Gastrocnemius medialis (tissue), 4 donors: ENCODE results near the gene GLCCI1. TPM values are rescaled to one million over a fixed set of nuclear protein-coding genes. Genes with fewer than 3 reads are reported as not detected.

Experiments
- ATAC-seq, 2 donors: fragments of 150-250 bp; one replicate each; pipeline ENCODE4 v1.9.1; 2016
- DNase-seq, 2 donors: peaks; one replicate each; pipeline ENCODE4 v3.0.0-alpha.2; 2019
- H3K27ac ChIP-seq, 4 donors: fragments of 200-600 bp; sonication (generic); 1 replicate in 1 of 4; 2 replicates in 3 of 4; pipeline ENCODE4 v1.5.1; 2016 to 2018; ENCODE audit warnings: mild to moderate bottlenecking in 2 of 4, moderate library complexity in 1 of 4
- H3K27me3 ChIP-seq, 3 donors: fragments of 200-600 bp; sonication (generic) in 2 of 3; 1 replicate in 1 of 3; 2 replicates in 2 of 3; pipeline versions ENCODE4 v1.5.1 to v1.6.0; 2016 to 2019; ENCODE audit warnings: mild to moderate bottlenecking in 1 of 3, moderate library complexity in 1 of 3
- H3K36me3 ChIP-seq, 2 donors: fragments of 200-600 bp; sonication (generic) in 1 of 2; one replicate each; pipeline ENCODE4 v1.5.1; 2017 to 2018
- H3K4me1 ChIP-seq, 2 donors: fragments of 200-600 bp; sonication (generic) in 1 of 2; one replicate each; pipeline ENCODE4 v1.5.1; 2016 to 2017; ENCODE audit warnings: mild to moderate bottlenecking in 2 of 2
- H3K4me3 ChIP-seq, 4 donors: fragments of 200-600 bp; sonication (generic) in 3 of 4; 1 replicate in 1 of 4; 2 replicates in 3 of 4; pipeline ENCODE4 v1.5.1; 2016 to 2019; ENCODE audit warnings: mild to moderate bottlenecking in 2 of 4
- H3K9me3 ChIP-seq, 3 donors: fragments of 200-600 bp; sonication (generic) in 2 of 3; 1 replicate in 1 of 3; 2 replicates in 2 of 3; pipeline ENCODE4 v1.5.1; 2016 to 2019
- POLR2A ChIP-seq, 2 donors: fragments of 450-650 bp; IDR thresholded peaks; one replicate each; pipeline ENCODE4 v1.6.1; 2017; ENCODE audit warnings: antibody characterized with exemption in 2 of 2, mild to moderate bottlenecking in 2 of 2, moderate library complexity in 2 of 2
- in situ Hi-C, 4 donors: fragments of 200-750 bp; cut with MboI; loops; one replicate each; pipeline versions ENCODE4 v1.15.0 to v1.8.0; 2017; ENCODE audit warnings: low sequenced_read_pairs in 4 of 4
- intact Hi-C: fragments of 100-400 bp; cut with DNase I; formaldehyde crosslinking; loops from one replicate; pipeline ENCODE4 v1.15.1; 2023; ENCODE audit warnings: low total_unique reads
- total RNA-seq, 4 donors: library from RNA; depleted of rRNA; stranded (reverse); fragments of >200 nt; gene quantifications; one replicate each; pipeline versions ENCODE4 v1.1.0 to v1.2.3, GENCODE V29; 2016
- TF ChIP-seq, protein P1 (sequence below), 5 experiments: fragments of 450-650 bp in 3 of 5; fragments of 200-600 bp in 2 of 5; sonication (generic) in 2 of 5; IDR thresholded peaks in 4 of 5; conservative IDR thresholded peaks in 1 of 5; 1 replicate in 4 of 5; 2 replicates in 1 of 5; pipeline ENCODE4 v1.5.1; 2016 to 2019; ENCODE audit warnings: antibody characterized with exemption in 5 of 5, mild to moderate bottlenecking in 3 of 5, moderate library complexity in 3 of 5

Gene GLCCI1
- total RNA-seq, 4 donors from 2014 or later, result 1.2 to 6.1 (median 2.6) TPM

DNA sequence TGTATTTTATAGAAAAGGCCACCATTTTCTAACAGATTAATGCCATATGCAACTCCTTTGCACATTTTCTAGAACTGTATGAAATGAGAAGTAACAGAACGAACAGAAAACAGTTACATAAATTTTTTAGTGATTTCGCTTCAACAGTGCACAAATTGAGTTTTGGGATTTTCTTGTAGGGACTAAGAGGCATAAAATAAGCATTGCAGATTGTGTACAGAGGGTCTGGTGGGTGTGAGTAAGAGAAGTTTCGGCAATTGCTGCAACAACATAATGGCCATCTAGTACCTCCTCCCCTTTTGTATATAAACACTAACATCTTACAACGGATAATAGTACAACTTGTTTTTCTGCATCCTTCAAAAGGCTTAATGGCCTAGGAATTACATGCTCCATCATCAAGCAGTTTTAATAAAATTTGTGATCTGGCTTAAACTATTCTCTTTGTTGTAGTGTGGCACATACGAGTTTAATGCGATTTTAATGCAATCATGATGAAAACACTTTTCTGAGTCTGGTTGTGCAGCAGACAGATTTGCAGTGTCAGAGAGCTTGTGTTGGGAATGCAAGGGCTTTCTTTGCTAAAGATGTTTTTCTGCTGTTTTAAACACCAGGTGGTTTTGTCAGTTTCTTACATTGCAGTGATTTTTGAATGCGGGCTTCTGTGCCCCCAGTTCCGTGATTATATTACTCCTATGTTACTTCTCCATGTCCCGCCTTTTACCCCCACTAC, 2.9 kb downstream of the GLCCI1 start:
- in situ Hi-C loops (loop anchor here in 2 of 4 donors (25.0 kb wide), 2 partner anchors 284 to 334 kb away; partner anchors contain the start of gene UMAD1 (in 1 of the 2)), intact Hi-C loops (no loop called here)
- Histone ChIP-seq H3K27ac (no peak overlapping the region), H3K4me1 (peaks cover 13 to 22% of the 10 kb centered on the region in 2 donors), H3K9me3 (no peaks in the 10 kb centered on the region), H3K36me3 (no peaks in the 10 kb centered on the region), H3K27me3 (no peaks in the 10 kb centered on the region), H3K4me3 (no peak overlapping the region)
- ATAC-seq (no peak), DNase-seq (no peak)
- TF ChIP-seq POLR2A (IDR thresholded peaks at IDR 0.05), result no peak

DNA sequence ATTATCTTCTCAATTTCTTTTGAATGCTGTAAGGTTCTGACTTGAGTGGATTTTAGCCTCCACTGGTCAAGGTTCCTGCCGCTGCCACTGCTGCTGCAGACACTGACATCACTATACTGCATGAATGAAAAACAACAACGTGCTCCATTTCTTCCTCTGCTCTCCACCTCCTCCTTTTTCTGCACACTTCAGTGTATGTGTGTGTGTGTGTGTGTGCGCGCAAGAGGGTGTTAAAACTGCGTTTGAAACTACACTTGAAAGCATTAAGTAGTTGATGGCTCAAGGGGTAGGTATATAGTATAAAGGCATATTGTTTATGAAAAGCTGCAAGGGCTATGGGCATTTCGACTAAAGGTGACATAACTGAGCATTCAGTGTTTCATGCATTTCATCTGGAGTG, 3.5 kb downstream of the GLCCI1 start:
- H3K27ac ChIP-seq, result no peak overlapping the region
- ATAC-seq (no peak), DNase-seq (no peak)
- in situ Hi-C loops, result loop anchor here in 2 of 4 donors (25.0 kb wide), 2 partner anchors 285 to 335 kb away; partner anchors contain the start of gene UMAD1 (in 1 of the 2)
- no peaks in the 10 kb centered on the region for H3K27me3 ChIP-seq
- no peak overlapping the region for H3K4me3 ChIP-seq
- TF ChIP-seq POLR2A (IDR thresholded peaks at IDR 0.05), result no peak
- TF ChIP-seq, protein P1, sequence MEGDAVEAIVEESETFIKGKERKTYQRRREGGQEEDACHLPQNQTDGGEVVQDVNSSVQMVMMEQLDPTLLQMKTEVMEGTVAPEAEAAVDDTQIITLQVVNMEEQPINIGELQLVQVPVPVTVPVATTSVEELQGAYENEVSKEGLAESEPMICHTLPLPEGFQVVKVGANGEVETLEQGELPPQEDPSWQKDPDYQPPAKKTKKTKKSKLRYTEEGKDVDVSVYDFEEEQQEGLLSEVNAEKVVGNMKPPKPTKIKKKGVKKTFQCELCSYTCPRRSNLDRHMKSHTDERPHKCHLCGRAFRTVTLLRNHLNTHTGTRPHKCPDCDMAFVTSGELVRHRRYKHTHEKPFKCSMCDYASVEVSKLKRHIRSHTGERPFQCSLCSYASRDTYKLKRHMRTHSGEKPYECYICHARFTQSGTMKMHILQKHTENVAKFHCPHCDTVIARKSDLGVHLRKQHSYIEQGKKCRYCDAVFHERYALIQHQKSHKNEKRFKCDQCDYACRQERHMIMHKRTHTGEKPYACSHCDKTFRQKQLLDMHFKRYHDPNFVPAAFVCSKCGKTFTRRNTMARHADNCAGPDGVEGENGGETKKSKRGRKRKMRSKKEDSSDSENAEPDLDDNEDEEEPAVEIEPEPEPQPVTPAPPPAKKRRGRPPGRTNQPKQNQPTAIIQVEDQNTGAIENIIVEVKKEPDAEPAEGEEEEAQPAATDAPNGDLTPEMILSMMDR (IDR thresholded peaks at IDR 0.05 in 4 of 5, conservative IDR thresholded peaks at IDR 0.05 in 1 of 5), result no peak
- no peaks in the 10 kb centered on the region for H3K36me3 ChIP-seq
- intact Hi-C loops, result no loop called here
- H3K4me1 ChIP-seq, result peaks cover 13 to 23% of the 10 kb centered on the region in 2 donors
- H3K9me3 ChIP-seq, result no peaks in the 10 kb centered on the region

DNA sequence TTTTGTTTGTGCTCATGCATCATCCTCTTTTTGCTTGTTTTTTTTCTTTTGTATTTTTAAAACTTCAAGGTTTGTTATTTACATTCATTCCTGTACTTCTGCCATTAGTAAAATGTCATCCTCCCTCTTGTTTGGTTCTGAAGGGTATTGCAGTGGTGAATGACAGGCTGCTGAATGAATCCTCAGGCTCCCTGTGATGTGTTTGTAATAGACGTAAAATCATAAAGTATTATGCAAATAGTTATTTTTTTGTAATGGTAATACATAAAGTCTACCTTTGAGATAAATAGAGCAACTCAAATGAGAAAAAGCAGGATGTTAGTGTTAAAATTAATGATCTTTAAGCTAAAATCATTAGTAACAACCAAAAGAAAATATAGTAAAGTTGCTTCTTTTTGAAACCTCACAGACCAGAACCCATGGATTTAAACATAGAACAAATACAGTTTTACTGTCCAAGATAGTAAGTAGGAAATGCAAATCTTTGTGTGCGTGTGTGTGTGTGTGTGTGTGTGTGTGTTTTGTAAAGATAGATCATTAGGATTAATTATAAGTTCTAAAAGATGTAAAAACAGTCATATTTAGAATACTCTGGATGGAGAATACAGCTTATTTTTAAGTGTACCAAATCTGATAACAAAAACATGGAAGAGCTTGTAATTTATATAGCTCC, 4.5 kb downstream of the GLCCI1 start:
- Histone ChIP-seq H3K36me3 (no peaks in the 10 kb centered on the region), H3K27ac (no peak overlapping the region), H3K4me3 (no peak overlapping the region), H3K4me1 (peaks cover 19 to 27% of the 10 kb centered on the region in 2 donors), H3K9me3 (no peaks in the 10 kb centered on the region), H3K27me3 (no peaks in the 10 kb centered on the region)
- intact Hi-C loops, result no loop called here
- TF ChIP-seq, protein P1 (IDR thresholded peaks at IDR 0.05 in 4 of 5, conservative IDR thresholded peaks at IDR 0.05 in 1 of 5), result no peak
- no peak for TF ChIP-seq POLR2A (IDR thresholded peaks at IDR 0.05)
- DNase-seq, result no peak
- no peak for ATAC-seq
- in situ Hi-C loops, result loop anchor here in 2 of 4 donors (25.0 kb wide), 2 partner anchors 286 to 336 kb away; partner anchors contain the start of gene UMAD1 (in 1 of the 2)

DNA sequence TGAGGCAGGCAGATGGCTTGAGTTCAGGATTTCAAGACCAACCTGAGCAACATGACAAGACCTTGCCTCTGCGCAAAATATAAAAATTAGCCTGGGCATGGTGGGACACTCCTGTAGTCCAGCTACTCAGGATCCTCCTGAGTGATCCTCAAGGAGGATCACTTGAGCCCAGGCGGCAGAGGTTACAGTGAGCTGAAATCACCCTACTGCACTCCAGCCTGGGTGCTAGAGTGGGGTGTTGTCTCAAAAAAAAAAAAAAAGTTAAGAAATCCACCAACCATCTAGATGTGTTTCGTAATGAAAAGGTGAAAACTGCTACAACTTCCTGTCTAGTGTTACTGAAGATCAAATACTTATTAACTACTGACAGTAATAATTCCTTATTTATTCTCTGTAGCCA, 8.1 kb downstream of the GLCCI1 start:
- intact Hi-C loops, result no loop called here
- DNase-seq (no peak), ATAC-seq (no peak)
- Histone ChIP-seq H3K27me3 (no peaks in the 10 kb centered on the region), H3K27ac (no peak overlapping the region), H3K4me3 (no peak overlapping the region), H3K9me3 (no peaks in the 10 kb centered on the region), H3K4me1 (peaks cover 14 to 17% of the 10 kb centered on the region in 2 donors), H3K36me3 (no peaks in the 10 kb centered on the region)
- no peak for TF ChIP-seq POLR2A (IDR thresholded peaks at IDR 0.05)
- TF ChIP-seq, protein P1 (IDR thresholded peaks at IDR 0.05 in 4 of 5, conservative IDR thresholded peaks at IDR 0.05 in 1 of 5), result no peak
- in situ Hi-C loops, result no loop called here

DNA sequence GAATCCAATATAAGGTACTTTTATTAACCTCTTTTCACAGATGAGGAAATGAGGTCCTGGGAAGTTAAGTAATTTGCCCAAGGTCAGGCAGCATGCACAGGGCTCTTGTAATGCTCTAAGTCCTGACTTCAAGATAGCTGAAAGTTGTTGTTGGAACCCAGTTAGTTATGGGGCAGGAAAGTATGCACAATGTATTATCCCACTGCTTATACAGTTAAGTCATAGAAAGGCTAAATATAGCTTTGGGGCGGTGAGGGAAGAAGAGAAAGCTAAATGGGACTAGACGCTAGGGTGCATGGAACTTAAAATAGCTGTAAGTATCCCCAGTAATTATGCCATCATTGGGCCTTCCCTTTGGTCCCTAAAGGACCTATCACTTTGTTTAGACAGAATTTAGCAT, 9.2 kb downstream of the GLCCI1 start:
- DNase-seq (no peak), ATAC-seq (no peak)
- Histone ChIP-seq H3K27ac (no peak overlapping the region), H3K4me3 (peak overlapping the region in 1 of 4 donors; percentile 10), H3K9me3 (no peaks in the 10 kb centered on the region), H3K27me3 (no peaks in the 10 kb centered on the region), H3K4me1 (peaks cover 9 to 13% of the 10 kb centered on the region in 2 donors), H3K36me3 (no peaks in the 10 kb centered on the region)
- intact Hi-C loops (no loop called here), in situ Hi-C loops (no loop called here)
- TF ChIP-seq, protein P1 (IDR thresholded peaks at IDR 0.05 in 4 of 5, conservative IDR thresholded peaks at IDR 0.05 in 1 of 5), result no peak
- TF ChIP-seq POLR2A (IDR thresholded peaks at IDR 0.05), result no peak
